Measurements from ENCODE around the gene RIPOR3.
A peak's percentile ranks its signal among the peaks of the same experiment; 100 is the strongest.

RIPOR3 gene

DNA sequence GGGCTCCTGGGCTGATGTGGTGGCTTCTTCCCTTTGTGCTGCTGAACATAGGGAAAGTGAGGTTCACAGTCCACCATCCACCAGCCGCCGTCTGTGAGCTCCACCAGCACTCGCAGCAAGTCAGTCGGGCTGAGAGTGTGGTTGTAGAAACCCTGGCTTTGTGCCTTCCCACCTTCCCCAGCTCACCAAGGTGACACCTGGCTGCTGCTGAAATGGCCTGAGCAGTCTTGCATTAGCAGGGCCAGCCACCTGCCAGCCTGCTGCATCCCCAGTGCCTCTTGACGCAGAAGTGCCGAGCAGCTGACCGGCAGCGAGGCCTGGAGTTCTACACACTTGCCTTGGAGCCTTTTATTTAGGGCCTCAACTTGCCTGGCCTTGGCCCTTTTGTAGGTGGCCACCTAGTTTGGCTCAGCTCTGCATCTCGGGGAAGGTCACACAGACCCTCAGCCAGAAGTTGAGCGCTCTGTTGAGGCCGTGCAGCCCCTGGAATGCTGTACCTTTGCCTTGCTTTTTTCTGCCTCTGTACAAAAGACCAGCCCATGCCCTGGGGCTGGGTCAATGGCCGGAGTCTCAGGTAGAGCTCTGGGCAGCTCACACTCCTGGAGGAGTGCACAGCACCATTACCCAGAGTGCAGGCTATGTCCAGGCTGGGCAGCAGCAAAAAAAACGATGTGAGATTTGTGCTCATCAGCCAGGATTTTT, 104.7 kb downstream of the RIPOR3 start:
- no peak for DNase-seq

DNA sequence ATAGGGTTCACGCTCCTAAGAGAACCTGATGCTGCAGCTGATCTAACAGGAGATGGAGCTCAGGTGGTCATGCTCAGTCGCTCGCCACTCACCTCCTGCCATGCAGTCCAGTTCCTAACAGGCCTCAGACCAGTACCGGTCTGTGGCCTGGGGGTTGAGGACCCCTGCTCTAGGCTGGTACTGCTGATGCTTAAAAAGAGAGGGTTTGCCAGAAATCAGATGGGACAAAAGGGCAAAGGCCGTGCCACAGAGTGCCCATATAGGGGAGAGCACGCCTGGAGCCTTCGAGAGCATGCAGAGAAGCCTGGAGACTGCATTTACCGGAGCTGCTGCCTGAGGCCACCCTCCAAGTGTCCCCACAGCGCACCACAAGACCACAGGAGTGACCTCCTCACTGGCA, 105.7 kb downstream of the RIPOR3 start:
- DNase-seq: no peak

DNA sequence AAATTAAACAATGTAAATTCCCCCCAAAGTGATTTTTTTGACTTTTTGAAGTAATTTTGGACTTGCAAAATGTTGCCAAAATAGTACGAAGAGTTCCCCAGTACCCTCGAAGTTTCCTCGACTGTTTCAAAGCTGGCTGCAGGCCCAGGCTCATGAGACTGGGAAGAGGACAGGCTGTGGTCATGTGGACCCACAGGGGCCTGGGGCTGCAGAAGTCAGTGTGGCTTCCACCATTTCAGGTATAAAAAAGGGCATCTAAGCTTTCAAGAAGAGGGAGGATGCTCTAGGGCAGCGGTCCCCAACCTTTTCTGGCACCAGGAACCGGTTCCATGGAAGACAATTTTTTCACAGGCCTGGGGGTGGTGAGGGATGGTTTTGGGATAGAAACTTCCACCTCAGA, 106.1 kb downstream of the RIPOR3 start:
- no peak for DNase-seq

DNA sequence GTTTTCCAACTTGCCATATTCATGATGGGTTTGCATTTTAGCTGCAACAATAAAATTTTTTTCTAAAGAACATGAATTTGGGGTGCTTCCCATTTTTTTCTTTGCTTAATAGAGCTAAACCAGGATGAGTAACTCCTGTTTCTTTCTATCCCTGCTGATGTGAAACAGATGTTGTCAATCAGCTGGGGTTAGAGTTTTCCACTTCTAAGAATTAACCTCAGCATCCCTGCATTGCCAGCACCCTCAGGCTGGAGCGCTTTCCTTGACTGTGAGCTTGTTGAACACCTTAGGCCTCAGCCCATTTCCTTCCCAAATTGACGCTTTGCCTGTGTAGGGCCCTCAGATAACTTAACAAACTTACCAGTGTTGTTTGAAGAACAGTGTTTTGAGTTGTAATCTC, 106.7 kb downstream of the RIPOR3 start:
- DNase-seq: no peak

GRCh38 chr20:50583442-50584150, 107.7 kb downstream of the RIPOR3 start:
- DNase-seq: no peak

- DNase-seq: no peak
Observed at GRCh38 chr20:50582591-50583234, 108.6 kb downstream of the RIPOR3 start.

- no peak for DNase-seq
Observed at GRCh38 chr20:50582092-50582491, 109.2 kb downstream of the RIPOR3 start.

DNA sequence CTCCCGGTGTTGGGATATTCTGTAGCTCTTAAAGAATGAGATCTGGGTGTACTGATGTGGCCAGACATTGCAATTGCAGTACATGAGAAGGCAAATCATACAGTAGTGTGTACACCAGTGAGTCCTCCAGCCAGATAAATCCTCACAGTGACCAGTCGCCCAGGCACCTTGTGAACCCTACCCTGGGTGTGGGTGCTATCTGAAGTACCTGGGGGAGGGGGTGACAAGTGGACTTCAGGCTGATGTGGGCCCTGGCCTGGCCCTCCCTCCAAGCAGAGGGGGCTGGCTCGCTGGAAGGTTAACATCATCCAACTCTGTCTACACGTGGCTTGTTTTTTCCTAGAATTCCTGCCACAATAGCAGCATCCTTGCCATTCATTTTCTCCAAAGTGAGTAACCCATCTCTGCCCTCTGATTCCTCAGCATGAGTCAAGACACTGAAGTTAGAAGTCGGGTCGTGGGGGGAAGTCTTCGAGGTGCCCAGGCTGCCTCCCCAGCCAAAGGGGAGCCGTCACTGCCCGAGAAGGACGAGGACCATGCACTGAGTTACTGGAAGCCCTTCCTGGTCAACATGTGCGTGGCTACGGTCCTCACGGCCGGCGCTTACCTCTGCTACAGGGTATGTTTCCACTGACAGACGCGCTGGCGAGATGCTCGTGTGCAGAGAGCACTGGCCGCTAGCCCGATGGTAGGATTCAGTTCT, 110.3 kb downstream of the RIPOR3 start:
- no peak for DNase-seq

DNA sequence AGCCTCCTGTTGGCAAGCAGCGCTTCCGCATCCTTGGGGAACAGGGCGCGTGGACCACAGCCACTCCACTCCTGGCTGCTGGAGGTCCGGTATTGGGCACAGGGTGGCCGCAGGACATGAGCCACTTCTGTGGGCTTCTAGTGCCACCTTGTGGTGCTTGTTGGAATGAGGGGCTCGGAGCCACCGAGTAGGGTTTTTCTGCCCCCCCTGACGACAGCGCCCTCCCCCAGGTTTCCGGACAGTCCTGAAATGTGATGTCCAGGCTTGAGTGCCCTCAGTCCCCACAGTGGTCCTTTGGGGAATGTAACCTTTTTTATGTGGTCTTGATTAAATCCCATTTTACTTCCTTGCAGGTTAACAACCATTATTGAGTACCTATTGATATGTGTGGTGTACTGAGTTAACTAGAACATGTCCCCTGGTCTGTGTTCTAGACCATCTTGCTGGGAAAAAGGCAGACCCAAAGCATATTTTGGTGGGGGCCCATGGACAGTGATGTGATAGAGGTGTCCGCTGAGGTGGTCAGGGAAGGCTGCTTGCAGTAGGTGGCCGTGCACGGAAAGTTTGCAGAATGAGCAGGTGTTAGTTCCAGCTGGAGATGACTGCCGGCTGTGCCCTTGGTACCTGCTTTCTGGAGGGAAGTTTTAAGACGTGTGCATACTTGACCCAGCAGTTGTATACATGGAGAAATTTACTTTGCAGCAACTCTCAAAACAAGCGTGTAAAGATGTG, 111.2 kb downstream of the RIPOR3 start:
- DNase-seq: peak; percentile 25

DNA sequence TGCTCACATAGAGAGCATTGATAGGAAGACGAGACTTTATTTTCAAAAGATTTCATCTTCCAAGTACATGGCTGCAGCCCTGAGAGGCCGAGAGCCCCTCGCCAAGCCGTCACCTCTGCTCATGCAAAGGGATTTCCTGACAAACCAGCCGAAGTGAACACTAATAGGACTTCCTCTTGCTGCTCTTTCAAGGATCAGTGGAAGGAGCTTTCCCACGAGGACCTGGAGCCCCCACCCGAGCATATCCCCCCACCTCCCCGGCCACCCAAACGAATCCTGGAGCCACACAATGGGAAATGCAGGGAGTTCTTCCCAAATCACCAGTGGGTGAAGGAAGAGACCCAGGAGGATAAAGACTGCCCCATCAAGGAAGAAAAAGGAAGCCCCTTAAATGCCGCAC, 111.8 kb downstream of the RIPOR3 start:
- no peak for DNase-seq

GRCh38 chr20:50578778-50579165, 112.6 kb downstream of the RIPOR3 start:
- no peak for DNase-seq

DNA sequence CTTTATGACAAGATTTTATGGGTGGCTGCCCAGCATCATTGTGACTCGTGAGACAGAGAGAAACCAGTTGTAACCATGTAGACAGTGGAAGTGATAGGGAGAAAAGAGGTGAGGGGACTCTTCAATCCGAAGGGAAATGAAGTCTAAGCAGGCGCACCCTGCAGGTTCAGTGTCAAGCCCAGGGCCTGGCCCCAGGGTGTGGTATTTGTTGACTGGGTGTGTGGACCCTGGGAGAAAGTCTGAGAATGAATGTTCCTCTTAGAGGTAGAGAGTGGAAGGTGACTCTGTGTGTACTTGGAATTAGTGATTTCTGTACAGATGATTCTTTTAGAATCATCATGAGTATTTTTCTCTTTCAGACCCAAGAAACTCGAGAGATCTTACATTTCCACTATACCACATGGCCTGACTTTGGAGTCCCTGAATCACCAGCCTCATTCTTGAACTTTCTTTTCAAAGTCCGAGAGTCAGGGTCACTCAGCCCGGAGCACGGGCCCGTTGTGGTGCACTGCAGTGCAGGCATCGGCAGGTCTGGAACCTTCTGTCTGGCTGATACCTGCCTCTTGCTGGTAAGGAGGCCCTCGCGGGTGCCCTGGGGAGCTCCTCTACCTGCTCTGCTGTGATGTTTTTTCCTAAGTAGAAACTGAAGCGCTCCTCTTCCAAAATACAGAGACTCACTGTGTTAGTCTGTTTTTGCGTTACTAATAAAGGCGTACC, 113.1 kb downstream of the RIPOR3 start:
- DNase-seq: no peak

DNA sequence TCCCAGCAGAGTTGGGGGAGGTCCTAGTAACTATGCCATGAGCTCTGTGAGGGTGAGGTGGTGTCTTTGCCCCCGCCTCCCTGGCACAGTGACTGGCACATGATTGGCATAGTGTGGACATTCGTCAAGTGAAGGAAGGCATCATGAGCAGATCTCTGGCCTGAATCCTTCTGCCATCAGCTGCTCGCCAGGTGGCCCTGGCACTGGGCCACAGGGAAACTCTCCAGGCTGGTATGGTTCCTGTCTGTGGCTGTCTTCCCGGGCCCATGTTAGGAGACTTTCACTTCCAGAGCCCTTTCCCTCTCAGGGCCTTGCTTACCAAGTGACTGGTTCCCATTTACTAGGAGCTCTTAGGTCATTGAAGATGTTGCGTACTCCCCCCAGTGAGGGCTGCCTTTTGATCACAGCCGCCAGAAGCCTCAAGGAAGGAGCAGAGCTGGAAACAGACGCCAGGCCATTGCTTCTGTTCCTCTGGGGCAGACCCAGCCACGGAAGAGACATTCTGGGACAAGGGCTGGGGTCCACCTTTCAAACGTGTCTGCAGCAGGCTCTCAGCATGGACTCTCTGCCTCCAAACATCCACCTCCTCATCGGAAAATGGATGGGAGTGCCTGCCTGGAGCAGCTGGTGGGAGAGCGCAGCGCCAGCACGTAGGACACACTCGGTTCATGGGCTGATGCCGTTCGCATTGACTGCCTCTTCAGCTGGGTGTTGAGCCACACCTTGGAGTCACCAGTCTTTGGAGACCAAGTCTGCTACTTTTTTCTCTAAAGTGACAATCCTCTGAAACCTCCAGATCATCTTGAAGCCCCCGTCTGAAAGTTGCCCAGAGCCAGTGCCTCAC, 113.9 kb downstream of the RIPOR3 start:
- no peak for DNase-seq

GRCh38 chr20:50575865-50576720, 115.2 kb downstream of the RIPOR3 start:
- peak; percentile 37 for DNase-seq

DNA sequence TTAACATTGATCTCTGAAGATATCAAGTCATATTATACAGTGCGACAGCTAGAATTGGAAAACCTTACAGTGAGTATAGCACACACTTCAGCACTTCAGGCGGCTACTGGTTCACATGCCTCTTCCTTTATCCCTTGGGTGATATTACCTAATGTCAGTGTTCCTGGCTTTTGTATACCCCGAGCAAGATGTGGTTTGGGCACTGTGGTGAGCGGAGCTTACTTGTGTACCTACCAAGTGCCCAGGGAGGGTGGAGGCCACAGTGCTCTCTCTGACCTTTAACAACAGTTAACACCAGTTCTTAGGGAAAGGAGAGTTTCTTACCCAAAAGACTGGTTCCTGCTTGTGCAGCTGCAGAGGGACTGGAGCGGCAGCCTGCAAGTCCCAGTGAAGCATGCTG, 116.8 kb downstream of the RIPOR3 start:
- DNase-seq: no peak

DNA sequence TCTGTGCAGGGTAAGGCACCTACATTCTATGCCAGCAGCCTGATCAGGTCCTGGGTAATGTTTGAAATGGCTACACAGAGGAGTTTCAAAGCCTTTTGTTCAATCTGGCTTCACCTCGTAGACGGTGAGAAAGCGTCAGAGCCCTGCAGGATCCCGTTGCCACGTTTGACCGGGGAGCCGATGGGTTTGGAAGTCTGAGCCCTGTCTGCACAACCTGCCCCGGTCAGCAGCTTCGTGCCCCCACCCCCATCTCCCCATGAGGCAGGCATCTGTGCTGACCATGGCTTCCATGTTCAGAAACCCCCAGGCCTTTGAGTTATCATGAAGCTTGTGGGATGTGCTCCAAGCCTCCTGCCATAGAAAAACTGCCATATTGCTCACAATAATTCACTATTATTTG, 117.2 kb downstream of the RIPOR3 start:
- DNase-seq: no peak

- peak; percentile 63 for DNase-seq
Observed at GRCh38 chr20:50572938-50573777, 118.2 kb downstream of the RIPOR3 start.

GRCh38 chr20:50571466-50571865, 119.9 kb downstream of the RIPOR3 start:
- DNase-seq: no peak
